Activated naive CD4-positive, alpha-beta T cell treated with anti-CD3 and anti-CD28 coated beads, Interleukin-2, amount 50 U/mL, for 24 hours (primary cell): ENCODE data around the gene TRIM52.
"Not testable (repeated sequence)": the region's sequence is repeated elsewhere in the genome, so short reads cannot be mapped to it uniquely, and the experiment has no call there.

Experiments
- H3K27ac Mint-ChIP-seq: one replicate; pipeline ENCODE4 v1.8.0; 2021; ENCODE audit warnings: mild to moderate bottlenecking, mixed read lengths
- H3K27me3 Mint-ChIP-seq: one replicate; pipeline ENCODE4 v1.8.0; 2021; ENCODE audit warnings: mixed read lengths
- H3K36me3 Mint-ChIP-seq: one replicate; pipeline ENCODE4 v1.8.0; 2021; ENCODE audit warnings: mixed read lengths
- H3K4me1 Mint-ChIP-seq: one replicate; pipeline ENCODE4 v1.8.0; 2021; ENCODE audit warnings: mixed read lengths
- H3K4me3 Mint-ChIP-seq: one replicate; pipeline ENCODE4 v1.8.0; 2021; ENCODE audit warnings: mild to moderate bottlenecking, mixed read lengths
- H3K9me3 Mint-ChIP-seq: one replicate; pipeline ENCODE4 v1.8.0; 2021; ENCODE audit warnings: mixed read lengths

Gene TRIM52

GRCh38 chr5:181212934-181213333, 48.0 kb downstream of the TRIM52 start:
- Mint-ChIP-seq H3K36me3 (no peaks in the 10 kb centered on the region), H3K27ac (no peak overlapping the region), H3K4me1 (peaks cover 32% of the 10 kb centered on the region), H3K9me3 (no peaks in the 10 kb centered on the region), H3K4me3 (no peak overlapping the region), H3K27me3 (no peaks in the 10 kb centered on the region)

- Mint-ChIP-seq H3K27ac (no peak overlapping the region), H3K36me3 (no peaks in the 10 kb centered on the region), H3K9me3 (no peaks in the 10 kb centered on the region), H3K4me1 (peaks cover 32% of the 10 kb centered on the region), H3K4me3 (no peak overlapping the region), H3K27me3 (peaks cover 1% of the 10 kb centered on the region)
Measured at GRCh38 chr5:181212080-181212479, 48.9 kb downstream of the TRIM52 start.

- peaks cover 1% of the 10 kb centered on the region for H3K27me3 Mint-ChIP-seq
- no peak overlapping the region for H3K27ac Mint-ChIP-seq
- no peaks in the 10 kb centered on the region for H3K9me3 Mint-ChIP-seq
- no peak overlapping the region for H3K4me3 Mint-ChIP-seq
- H3K36me3 Mint-ChIP-seq, result peaks cover 2% of the 10 kb centered on the region
- peaks cover 35% of the 10 kb centered on the region for H3K4me1 Mint-ChIP-seq
Measured at GRCh38 chr5:181211208-181211607, 49.7 kb downstream of the TRIM52 start.

- H3K36me3 Mint-ChIP-seq, H3K4me3 Mint-ChIP-seq, H3K27ac Mint-ChIP-seq, H3K27me3 Mint-ChIP-seq, H3K9me3 Mint-ChIP-seq: not testable (repeated sequence)
- peaks cover 38% of the 10 kb centered on the region for H3K4me1 Mint-ChIP-seq
Measured at GRCh38 chr5:181210698-181211097, 50.2 kb downstream of the TRIM52 start.

GRCh38 chr5:181210148-181210547, 50.8 kb downstream of the TRIM52 start:
- not testable (repeated sequence) for H3K4me3 Mint-ChIP-seq, H3K36me3 Mint-ChIP-seq, H3K9me3 Mint-ChIP-seq, H3K27me3 Mint-ChIP-seq, H3K27ac Mint-ChIP-seq
- peaks cover 42% of the 10 kb centered on the region for H3K4me1 Mint-ChIP-seq

GRCh38 chr5:181209006-181209405, 51.9 kb downstream of the TRIM52 start:
- H3K4me1 Mint-ChIP-seq, result peaks cover 44% of the 10 kb centered on the region
- H3K4me3 Mint-ChIP-seq, H3K36me3 Mint-ChIP-seq, H3K27ac Mint-ChIP-seq, H3K27me3 Mint-ChIP-seq, H3K9me3 Mint-ChIP-seq: not testable (repeated sequence)

- Mint-ChIP-seq H3K27me3 (peaks cover 4% of the 10 kb centered on the region), H3K9me3 (no peaks in the 10 kb centered on the region), H3K4me3 (peak overlapping the region; percentile 92), H3K27ac (peak overlapping the region; percentile 99), H3K36me3 (peaks cover 5% of the 10 kb centered on the region), H3K4me1 (peaks cover 46% of the 10 kb centered on the region)
Measured at GRCh38 chr5:181207960-181208253, 53.0 kb downstream of the TRIM52 start.

- Mint-ChIP-seq H3K27ac (peak overlapping the region; percentile 99), H3K9me3 (no peaks in the 10 kb centered on the region), H3K4me1 (peaks cover 46% of the 10 kb centered on the region), H3K36me3 (peaks cover 5% of the 10 kb centered on the region), H3K4me3 (peak overlapping the region; percentile 92), H3K27me3 (peaks cover 4% of the 10 kb centered on the region)
Measured at GRCh38 chr5:181207214-181207959, 53.6 kb downstream of the TRIM52 start.

- Mint-ChIP-seq H3K4me1 (peaks cover 39% of the 10 kb centered on the region), H3K27me3 (peaks cover 4% of the 10 kb centered on the region), H3K4me3 (peak overlapping the region; percentile 92), H3K36me3 (peaks cover 5% of the 10 kb centered on the region), H3K9me3 (no peaks in the 10 kb centered on the region), H3K27ac (peak overlapping the region; percentile 99)
Measured at GRCh38 chr5:181205761-181206649, 54.9 kb downstream of the TRIM52 start.
